HG03521 (cell line): ENCODE results near the gene RABGAP1L.
"Not testable (repeated sequence)": the region's sequence is repeated elsewhere in the genome, so short reads cannot be mapped to it uniquely, and the experiment has no call there.

Experiments
- ATAC-seq: cut with Tn5 transposase; IDR thresholded peaks from one replicate; pipeline ENCODE4 v1.9.1; 2021; ENCODE audit warnings: mild to moderate bottlenecking, moderate library complexity; ENCODE audit not compliant: unreplicated experiment

The RABGAP1L gene

DNA sequence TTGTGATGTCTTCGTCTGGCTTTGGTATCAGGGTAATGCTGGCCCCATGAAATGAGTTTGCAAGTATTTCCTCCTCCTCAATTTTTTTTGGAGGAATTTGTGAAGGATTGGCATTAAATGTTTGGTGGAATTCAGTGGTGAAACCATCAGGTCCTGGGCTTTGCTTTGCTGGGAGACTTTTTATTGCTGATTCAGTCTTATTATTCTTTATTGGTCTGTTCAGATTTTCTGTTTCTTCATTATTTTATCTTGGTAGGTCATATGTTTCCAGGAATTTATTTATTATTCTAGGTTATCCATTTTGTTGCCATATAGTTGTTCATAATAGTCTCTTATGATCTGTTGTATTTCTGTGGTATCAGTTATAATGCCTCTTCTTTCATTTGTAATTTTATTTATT is 126.7 kb downstream of the RABGAP1L start:
- no peak for ATAC-seq

DNA sequence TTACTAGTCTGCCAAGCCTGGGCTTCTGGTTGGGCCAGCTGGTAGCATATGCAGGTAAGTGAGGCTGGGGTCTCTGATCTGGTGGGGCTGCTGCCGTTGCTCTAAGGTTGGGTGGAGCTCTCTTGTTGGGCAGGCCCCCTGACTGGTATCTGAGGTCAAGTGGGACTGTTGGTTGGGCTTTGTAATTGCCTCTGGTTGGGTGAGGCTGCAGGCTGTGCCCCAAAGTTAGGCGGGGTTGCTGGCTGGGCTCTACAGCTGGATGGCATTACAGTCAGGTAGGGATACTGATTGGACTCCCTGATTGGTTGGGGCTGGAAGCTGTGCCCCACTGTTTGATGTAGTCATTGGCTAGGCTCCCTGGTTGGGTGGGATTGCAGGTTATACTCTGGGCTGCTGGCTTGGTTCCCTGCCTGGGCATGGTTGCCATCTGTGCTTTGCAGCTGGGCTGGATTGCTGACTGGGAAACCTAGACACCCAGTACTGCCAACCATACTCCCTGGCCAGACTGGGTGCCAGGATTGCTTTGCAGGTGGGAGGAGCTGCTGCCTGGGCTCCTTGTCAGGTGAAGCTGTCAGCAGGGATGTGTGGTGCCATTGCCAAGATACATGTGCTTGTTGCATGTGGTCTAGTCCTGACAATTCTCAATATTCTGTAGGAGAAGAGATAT is 130.5 kb downstream of the RABGAP1L start:
- ATAC-seq: no peak

DNA sequence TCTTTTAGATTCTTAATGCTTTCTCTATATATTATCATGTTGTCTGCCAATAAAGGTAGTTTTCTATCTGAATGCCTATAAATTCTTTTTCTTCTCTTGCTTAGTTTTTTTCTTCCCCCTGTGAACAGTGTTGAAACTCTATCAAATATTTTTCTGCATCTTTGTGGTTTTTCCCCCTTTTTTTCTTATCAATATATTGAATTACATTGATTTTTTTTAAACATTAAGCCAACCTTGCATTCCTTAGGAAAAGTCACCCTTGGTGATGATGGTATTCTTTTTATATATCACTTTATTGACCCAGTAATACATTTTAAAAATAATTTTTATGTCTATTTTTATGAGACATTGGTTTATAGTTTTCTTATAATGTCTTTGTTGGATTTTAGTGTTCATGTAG is 131.7 kb downstream of the RABGAP1L start:
- ATAC-seq: no peak

DNA sequence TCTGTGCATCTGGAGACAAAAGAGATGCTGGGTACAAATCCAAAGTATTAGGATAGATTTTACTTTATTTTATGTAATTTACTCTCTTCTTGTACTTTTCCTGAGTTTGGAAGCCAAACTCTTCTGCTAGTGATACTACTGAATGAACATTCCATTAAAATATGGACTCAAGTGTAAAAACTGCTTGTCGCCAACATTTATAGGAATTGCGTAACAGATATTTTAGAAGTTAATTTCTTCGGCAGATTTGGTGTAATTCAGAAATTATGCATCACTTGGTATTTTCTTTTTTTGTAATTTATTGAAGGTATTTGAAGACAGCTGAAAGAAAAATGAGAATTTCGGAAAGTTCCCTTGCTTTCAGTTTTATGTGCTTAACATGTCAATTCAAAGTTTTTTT is 137.0 kb downstream of the RABGAP1L start:
- no peak for ATAC-seq

DNA sequence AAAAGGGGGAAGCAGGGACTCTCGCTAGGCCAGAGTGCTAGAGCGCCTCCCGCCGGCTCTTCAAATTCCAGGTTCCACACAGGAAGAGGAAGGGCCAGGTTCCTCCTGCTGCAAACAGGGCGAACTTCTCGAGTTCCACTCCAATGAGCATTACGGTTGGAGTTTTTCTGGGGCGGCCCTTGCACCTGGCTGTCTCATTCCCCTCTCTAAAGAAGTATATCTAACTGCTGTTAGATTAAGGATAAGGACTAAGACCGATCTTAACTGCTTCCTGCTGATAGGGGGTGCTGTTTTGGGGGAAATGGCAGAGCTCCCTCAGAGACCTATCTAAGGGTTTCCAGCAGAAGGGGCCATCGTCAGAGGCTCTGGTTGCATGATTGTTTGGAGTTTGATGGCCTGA is 138.0 kb downstream of the RABGAP1L start:
- no peak for ATAC-seq

DNA sequence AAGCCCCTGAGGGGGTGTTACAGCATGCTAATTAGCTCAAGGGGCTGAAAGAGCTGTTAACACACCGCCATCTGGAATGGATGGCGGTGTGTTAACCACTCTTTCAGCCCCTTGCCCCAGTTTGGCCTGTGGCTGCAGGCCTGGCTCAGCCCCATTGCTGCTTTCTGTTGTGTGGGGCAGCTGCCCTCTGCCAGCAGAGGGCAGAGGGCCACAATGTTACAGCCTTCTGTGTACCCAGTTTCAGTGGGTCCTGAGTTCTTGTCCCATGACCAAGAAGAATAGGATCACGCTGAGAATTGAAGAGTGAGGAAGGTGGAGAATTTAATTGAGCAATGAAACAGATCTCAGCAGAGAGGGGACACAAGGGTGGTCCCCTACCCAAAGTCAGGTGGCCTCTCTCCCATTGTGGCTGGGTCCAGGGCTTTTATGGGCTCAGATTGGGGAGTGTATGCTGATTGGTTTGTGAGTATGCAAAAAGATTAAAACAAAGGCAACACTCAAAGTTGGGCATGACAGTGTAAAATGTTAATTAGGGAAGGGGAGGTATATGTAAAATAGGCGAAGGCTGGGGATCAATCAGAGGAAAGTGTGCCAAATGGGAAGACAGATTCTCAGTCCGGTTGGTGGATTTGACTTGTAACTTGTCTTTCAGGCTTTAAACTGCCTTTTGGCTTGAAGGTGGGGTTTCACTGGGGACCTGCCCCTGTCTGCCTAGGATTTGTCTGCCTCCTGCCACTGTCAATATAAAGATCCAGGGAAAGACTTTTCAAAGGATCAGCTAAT is 142.2 kb downstream of the RABGAP1L start:
- no peak for ATAC-seq

DNA sequence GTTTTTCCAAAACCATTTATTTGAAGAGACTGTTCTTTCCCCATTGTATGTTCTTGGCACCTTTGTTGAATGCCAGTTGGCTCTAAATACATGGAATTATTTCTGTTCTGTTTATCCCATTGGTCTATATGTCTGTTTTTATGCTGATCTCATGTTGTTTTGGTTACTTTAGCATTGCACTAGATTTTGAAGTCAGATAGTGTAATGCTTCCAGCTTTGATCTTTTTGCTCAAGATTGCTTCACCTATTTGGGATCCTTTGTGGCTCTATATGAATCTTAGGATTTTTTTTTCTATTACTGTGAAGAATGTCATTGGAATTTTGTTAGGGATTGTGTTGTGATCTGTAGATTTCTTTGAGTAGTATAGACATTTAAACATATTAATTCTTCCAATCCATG is 149.3 kb downstream of the RABGAP1L start:
- ATAC-seq: no peak

DNA sequence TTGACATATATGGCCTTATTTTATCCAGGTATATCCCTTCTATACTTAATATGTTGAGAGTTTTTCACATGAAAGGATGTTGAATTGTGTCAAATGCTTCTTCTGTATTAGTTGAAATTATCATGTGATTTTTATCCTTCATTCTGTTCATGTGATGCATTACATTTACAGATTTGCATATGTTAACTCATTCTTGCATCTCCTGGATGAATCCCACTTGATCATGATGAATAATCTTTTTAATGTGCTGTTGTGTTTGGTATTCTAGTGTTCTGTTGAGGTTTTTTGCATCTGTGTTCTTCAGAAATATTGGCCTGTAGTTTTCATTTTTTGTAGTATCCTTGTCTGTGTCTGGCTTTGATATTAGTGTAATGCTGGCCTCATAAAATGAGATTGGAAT is 150.2 kb downstream of the RABGAP1L start:
- no peak for ATAC-seq

DNA sequence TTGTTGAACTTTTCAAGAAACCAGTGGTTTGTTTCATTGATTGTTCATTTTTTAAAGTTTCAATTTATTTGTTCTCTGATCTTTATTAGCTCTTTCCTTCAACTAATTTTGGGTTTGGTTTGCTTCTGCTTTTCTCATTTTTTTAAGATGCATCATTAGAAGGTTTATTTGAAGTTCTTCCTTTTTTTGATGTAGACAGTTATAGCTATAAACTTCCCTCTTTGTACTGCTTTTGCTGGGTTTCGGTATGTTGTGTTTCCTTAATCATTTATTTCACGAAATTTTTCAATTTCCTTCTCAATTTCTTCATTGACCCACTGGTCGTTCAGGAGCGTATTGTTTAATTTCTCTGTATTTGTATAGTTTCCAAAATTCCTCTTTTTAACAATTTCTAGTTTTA is 155.1 kb downstream of the RABGAP1L start:
- ATAC-seq: no peak

DNA sequence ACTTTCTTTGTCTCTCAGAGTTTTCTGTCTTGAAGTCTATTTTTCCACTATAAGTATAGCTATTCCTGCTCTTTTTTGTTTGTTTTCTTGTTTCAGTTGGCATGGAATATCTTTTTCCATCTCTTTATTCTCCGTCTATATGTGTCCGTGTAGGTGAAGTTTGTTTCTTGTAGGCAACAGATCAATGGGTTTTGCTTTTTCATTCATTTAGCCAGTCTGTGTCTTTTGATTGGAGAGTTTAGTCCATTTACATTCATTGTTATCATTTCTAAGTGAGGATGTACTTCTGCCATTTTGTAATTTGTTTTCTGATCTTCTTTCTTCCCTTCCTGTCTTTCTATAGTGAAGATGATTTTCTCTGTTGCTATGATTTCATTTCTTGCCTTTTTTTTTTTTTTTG is 155.9 kb downstream of the RABGAP1L start:
- no peak for ATAC-seq

DNA sequence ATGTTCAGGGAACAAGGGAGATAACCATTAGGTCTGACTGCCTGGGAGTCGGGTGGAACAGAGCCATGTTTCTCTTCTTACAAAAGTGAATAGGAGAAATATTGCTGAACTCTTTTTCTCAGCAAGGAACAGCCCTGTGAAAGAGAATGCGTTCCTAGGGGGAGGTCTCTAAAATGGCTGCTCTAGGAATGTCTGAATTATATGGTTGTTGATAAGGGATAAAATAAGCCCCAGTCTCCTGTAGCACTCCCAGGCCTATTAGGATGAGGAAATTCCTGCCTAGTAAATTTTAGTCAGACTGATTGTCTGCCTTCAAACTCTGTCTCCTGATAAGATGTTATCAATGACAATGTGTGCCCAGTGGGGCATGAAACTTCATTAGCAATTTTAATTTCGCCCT is 161.6 kb downstream of the RABGAP1L start:
- not testable (repeated sequence) for ATAC-seq

DNA sequence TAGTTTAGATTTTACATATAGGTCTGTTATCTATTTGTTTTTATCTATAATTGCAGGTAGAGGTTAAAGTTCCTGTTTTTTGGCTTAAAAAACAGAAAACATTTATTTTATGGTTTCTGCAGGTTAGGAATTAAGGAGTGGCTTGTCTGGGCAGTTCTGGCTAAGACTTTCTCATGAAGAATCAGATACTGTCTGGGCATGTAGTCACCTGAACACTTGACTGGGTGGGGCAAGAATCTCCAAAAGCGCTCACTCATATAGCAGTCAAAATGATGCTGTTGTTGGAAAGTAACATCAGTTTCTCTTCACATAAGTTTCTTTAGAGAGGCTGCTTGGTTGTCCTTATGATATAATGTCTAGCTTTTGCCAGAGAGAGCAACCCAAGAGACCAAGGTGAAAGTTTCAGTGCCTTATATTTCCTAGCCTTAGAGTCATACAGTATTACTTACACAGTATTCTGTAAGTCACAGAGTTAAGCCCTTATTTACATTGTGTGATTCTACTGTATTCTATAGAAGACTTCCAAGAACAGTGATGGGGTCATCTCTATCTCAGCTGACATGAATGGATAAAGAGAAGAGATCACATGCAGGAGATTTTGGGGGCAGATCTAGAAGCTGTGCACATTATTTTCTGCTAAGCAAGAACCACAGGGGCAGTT is 163.0 kb downstream of the RABGAP1L start:
- ATAC-seq: no peak

DNA sequence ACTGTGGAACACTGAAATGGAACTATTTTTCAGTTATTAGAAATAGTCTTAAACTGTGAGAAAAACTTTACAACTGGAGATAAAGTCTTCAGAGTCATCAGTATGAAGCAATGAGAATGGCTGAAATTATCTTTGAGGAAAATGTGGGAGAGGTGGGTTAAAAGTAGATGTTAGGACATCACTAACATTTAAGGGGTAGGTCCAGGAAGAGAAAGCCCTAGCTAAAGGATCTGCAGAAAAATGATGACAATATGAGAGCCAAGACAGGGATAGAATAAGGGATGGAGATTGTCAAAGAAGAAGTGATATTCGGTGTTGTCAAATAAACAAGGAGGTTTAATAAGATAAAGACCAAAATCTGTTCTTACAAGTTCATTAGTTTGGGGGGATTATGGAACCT is 165.2 kb downstream of the RABGAP1L start:
- ATAC-seq: no peak

DNA sequence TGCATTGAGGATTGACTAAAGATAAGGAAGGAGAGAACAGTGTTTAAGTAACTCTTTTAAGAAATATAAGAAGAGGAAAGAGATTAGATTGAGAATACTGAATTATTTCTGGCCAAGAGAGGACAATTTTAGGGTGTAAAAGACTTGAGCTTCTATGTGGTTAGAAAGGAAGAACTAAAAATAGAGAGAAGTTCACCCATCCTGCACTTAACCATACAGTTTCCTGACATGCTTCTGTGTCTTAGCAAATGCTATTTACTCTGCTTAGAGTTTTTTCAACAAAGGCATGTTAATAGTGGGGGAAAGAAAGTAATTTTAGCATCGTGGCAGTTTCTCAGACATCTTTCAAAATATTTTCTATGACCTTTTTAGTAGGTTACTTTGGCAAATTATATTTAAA is 165.6 kb downstream of the RABGAP1L start:
- ATAC-seq: no peak

DNA sequence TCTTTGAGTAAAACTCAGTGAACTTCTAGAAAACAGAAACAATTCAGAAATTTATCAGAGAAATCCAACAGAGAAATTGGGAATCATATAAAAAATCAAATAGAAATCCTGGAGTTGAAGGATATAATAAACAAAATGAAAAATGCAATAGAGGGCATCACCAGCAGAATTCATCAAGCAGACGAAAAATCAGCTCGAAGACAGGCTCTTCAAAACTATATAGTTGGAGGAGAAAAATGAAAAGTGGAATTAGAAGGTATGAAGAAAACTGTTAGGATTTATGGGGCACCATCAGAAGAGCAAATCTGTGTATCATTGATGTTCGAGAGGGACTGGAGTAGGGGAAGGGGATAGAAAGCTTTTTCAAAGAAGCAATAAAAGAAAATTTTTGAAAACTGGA is 167.0 kb downstream of the RABGAP1L start:
- no peak for ATAC-seq

DNA sequence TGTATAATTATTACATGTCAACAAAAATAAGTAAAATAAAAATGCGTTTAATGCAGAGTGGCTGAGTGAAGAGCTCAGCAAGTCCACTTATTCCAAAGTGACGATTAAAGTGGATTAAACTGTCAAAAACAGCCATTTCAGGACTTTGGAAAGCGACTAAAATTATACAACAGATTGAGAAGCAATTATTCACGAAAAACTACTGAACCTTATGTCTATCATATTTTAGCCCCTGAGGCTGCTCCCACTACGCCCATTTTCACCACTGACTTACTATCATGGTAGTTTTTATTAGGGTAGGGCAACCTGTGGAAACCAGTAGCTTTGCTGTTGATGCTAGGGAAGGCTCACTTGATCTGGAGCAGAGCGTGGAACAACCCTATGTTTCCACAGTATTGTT is 174.1 kb downstream of the RABGAP1L start:
- ATAC-seq: no peak

DNA sequence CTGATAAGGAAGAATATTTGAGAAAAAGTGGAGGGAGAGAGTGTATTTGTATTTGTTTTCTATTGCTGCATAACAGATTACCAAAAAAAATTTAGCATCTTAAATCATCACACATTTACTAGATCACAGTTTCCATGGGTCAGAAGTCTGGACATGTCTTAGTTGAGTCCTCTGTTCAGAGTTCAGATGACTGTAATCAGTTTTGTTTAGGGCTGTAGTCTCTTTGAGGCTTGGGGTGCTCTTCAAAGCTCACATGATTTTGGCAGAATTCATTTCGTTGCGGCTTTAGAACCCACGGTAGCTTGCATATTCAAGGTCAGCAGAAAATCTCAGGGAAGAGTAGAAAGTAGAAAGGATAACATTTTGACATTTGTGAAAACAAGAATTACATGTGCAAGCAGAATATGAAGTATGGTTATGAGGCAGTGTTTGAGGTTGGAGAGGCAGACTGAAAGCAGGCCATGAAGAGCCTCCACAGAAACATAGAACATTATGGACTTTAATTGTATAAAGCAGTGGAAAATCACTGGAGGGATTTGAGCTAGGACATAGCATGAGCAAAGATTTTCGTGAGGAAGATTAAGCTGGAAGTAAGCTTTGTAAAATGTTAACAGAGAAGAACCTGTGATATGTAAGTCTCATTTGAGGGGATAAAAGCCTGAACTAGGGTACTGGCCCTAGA is 177.8 kb downstream of the RABGAP1L start:
- ATAC-seq: no peak

DNA sequence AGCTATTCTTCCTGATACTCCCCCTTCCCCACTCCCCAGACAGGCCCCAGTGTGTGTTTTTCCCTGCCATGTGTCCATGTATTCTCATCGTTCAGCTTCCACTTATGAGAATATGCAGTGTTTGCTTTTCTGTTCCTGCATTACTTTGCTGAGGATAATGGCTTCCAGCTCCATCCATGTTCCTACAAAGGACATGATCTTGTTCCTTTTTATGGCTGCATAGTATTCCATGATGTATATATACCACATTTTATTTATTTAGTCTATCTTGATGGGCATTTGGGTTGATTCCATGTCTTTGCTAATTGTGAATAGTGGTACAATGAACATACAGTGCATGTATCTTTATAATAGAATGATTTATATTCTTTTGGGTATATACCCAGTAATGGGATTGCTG is 181.1 kb downstream of the RABGAP1L start:
- not testable (repeated sequence) for ATAC-seq

DNA sequence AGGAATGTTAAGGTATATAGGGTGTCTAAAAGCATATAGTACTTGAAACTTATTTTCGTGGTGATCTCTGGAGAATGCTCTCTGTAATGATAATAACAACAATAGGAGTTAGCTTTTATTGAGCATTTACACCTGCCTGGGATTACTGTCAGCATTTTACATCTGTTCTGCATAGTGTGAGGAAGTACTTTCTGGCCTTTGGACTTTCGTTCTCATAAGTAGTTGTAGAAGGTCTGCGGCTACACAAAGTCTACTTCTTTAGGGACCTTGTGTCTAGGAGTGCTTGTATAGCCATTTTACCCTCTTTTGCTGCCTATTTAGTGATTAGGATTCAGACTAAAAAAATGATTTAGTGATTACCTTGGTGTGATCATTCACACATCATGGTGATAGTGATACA is 184.8 kb downstream of the RABGAP1L start:
- ATAC-seq: no peak

DNA sequence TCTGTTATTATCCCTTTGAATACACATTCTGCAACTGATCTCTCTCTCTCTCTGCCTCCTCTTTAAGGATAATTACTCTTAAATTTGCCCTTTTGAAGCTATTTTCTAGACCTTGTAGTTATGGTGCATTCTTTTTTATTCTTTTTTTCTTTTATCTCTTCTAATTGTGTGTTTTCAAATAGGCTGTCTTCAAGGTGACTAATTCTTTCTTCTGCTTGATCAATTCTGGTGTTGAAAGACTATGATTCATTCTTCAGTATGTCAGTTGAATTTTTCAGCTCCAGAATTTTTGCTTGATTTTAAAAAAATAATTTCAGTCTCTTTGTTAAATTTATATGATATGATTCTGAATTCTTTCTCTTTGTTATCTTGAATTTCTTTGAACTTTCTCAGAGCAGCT is 192.8 kb downstream of the RABGAP1L start:
- ATAC-seq: no peak

DNA sequence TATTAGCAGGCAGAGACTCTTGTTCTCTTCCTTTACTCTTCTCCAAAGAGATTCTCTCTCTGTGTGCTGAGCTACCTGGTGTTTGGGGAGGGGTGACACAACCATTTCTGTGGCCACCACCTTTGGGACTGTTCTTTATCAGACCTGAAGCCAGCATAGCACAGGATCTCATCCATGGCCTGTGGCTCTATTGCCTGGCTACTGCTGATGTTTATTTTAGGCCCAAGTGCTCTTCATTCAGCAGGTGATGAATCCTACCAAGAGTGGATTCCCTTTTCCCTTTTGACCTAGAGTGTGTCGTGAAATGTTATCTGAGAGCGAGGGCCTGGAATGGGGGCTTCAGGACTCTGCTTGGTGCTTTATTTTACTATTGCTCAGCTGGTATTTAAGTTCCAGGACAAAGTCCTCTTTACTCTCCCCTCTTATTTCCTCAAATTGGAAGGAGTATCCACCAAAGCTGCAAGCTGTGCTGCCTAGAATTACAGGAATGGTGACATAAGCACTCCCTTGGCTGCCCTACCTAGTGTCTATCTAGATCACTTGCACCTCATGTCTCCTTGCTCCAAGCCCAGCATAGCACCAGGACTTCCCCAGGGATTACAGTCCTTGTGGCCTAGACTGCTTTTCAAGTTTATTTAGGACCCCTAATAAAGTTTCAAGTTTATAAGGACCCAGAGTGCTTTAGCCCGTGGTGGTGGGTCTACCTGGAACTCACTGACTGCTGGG is 193.7 kb downstream of the RABGAP1L start:
- ATAC-seq: no peak
